H54 (cell line): Measurements from ENCODE around the gene ABCB7.
"Not testable (repeated sequence)": the region's sequence is repeated elsewhere in the genome, so short reads cannot be mapped to it uniquely, and the experiment has no call there.

Experiments used
- DNase-seq: peaks from one replicate; pipeline ENCODE4 v3.0.0; 2011; ENCODE audit warnings: low spot score, mixed read lengths; ENCODE audit not compliant: insufficient read length
- FAIRE-seq: peaks from 3 replicates; lab custom pipeline; 2011; peaks lifted over from hg19 to GRCh38; lab: Jason Lieb, UNC
- POLR2A ChIP-seq: IDR thresholded peaks from 2 replicates; pipeline ENCODE4 v1.6.1; 2011; ENCODE audit warnings: low read depth, mild to moderate bottlenecking, low read length

ABCB7 gene

DNA sequence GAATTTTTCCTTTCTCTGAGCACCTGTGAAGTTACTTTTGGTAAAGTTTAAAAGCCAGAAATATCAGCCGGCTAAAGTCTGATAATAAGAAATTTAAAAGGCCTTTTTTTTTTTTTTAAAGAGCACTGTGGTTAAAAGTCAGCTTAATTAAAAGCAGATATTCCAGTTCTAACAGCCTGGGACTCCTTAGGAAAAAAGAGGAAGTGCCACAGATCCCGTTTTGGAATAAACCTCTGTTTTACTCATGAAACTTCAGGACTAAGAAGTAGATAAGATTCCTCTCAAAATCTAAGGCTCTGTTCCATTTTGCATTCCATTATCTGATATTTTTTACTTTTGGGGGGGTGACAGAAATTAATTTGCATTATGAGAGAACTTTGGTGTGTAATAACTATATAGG is 37.8 kb downstream of the ABCB7 start:
- FAIRE-seq = no peak
- no peak for DNase-seq
- TF ChIP-seq POLR2A = no peak

DNA sequence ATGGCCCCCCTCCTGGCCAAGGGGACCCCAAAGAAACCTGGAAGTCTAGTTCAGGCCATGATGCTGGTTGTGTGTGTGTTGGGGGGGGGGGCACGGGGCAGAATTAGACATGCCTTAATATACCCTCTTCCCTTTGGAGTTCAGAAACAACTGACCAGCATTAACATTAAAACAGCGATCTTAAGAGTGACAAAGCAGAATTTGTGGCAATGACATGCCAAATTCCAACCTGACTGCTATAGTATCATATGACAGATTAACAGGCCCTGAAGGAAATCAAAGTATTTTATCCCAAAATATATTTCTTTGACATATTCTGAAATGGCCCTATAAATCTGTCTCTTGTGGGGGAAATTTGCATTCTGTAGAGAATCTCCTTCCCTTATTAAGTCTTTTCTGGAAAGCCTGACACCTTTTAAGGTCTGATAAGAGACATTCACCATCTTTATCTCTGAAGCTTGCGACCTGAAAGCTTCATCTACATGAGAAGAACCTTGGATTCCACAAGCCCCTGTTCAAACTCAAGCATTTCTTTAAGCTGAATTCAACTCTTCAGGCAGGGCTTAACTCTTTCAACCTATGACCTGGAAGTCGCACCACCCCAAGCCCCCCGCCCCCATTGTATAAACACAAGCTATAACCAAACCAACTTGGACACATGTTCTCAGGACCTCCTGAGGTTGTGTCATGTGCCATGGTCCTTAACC is 40.2 kb downstream of the ABCB7 start:
- FAIRE-seq (no peak), DNase-seq (no peak)
- TF ChIP-seq POLR2A = no peak

DNA sequence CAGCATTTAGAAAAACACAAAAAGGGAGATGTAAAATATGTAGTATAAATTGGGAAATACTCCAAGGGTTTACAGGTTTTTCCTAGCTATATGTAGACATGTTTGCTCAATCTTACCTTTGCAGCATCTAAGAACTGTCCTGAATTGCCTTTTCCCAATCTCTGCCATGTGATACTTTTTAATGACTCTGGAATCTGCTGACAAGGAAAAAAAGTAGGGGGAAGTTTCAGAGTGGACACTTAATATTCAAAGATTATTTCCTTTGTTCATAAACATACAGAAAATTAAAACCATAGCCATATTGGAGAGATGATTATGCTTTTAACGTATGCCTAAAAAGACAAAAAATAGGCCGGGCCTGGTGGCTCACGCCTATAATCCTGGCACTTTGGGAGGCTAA is 41.4 kb downstream of the ABCB7 start:
- no peak for TF ChIP-seq POLR2A
- FAIRE-seq (no peak), DNase-seq (no peak)

DNA sequence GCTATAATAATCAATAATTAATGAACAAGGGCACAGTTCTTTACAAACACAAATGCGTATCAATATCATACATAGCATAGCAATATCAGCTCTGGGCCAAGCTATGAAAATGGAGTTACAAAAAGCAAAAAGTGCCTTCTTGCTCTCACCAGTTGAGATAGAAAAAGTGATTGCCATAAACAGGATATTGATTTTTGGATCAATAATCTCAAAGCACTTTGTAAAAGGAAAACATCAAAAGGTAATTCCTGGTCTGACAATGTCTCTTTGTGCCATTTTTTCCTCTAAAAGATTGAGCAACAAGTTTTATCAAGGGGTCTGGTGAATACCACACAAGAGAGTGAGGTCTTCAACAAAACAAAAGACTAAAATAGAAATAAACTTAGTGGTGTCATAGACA is 42.4 kb downstream of the ABCB7 start:
- no peak for TF ChIP-seq POLR2A
- DNase-seq = no peak
- no peak for FAIRE-seq

DNA sequence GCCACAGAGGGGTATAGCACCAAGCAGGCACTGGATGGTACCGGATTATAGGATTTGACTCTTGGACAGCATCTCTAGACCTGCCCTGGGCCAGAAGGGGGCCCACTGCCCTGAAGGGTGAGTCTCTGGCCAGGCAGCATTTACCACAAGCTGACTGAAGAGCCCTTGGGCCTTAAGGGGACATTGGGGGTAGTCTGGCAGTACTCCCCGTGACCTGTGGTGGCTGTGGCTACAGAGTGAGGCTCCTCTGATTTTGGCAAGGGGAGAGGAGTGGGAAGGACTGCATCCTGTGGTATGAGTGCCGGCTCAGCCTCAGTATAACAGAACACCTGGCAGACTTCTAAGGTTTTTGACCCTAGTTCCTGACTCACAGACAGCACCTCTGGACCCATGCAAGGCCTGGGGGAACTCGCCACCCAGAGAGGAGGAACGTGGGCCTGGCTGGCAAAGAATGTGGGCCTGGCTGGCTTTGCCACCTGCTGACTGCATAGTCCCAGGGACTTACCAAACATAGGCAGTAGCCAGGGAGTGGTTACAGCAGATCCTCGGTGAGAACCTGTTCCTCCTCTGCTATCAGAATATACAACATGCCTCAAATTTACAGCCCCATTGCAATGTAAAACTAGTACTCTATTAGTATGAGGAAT is 48.1 kb downstream of the ABCB7 start:
- no peak for FAIRE-seq
- no peak for TF ChIP-seq POLR2A
- DNase-seq = no peak

DNA sequence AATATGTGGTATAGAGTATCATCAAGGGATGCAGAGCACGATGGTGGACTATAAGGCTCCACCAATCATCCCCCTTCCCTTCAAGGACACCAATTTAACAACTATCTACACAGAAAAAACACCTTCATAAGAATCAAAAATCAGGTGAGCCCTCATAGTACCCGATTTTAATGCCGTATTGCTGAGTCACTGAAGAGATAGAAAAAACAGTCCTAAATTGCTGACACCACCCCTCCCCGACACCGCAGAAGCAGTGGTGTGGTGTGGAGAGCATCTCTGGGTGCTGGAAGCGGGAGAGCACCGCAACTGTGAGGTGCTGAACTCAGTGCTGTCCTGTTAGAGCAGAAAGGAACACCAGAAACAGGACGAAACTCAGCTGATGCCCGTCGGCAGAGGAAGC is 49.3 kb downstream of the ABCB7 start:
- TF ChIP-seq POLR2A = no peak
- FAIRE-seq (no peak), DNase-seq (no peak)

DNA sequence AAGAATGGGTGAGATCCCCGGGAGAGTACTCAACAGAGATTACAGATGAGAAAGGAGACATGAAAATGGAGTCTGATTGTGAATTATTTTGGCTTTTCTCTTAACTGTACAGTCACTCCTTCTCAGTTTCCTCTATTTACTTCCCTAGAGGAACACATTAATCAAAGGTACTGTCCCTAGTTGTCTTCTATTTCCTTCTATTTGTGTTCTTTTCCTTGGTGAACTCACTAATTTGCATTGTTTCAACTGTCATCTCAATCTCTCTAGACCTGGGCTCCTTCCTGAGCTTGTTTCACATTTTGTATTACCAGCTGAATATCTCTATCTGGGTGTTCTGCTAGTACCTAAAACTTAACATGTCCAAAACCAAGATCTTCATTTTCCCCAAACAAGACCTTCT is 59.8 kb downstream of the ABCB7 start:
- no peak for TF ChIP-seq POLR2A
- DNase-seq = no peak
- no peak for FAIRE-seq

DNA sequence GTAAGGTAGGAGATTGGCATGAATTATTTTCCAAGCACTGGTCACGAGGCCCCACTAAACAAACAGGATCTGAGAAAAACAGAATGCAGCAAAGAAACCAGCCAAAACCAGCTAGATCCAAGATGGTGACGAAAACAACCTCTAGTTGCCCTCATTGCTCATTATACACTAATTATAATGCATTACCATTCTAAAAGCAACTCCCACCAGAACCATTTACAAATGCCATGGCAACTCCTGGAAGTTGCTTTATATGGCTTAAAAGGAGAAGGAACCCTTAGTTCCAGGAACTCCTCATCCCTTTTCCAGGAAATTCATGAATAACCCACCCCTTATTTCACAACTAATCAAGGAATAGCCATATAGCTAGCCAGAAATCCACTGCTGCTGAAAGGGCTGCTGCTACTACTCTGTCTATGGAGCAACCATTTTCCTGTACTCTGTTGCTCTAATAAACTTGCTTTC is 69.3 kb downstream of the ABCB7 start:
- FAIRE-seq = no peak
- TF ChIP-seq POLR2A = no peak
- DNase-seq = no peak

DNA sequence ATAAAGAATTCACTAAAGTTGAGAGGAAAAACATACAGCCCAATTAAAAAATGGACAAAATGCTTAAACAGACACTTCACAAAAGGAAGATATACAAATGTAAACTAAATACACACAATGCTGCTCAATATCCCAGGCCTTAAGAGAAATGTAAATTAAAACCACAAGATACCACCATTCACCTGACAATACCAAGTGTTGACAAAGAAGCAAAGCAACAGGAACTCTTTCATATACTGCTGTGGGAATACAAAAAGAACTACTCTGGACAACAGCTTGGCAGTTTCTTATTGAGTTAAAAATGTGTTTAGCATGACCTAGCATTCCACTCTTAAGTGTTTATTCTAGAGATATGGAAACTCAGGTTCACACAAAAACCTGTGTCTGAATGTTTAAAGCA is 71.3 kb downstream of the ABCB7 start:
- TF ChIP-seq POLR2A = no peak
- no peak for FAIRE-seq
- no peak for DNase-seq

DNA sequence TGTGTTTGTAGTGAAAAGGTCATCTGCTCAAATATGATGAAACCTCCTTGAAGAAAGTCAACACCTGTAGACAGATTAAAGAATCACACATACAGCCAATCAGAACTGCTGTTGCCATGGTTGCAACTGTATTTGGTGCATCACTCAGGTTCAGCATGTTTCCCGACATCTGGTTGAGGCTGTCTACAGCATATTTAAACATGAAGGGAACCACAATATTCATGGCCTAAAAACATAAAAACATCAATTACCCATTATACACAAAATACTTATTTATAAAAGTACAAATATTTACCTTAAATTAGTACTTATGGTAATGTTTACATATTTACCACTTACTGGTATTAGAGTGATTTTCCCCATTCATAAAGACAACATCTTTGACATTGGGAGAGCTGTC is 79.7 kb downstream of the ABCB7 start:
- DNase-seq = no peak
- TF ChIP-seq POLR2A = no peak
- FAIRE-seq = no peak

DNA sequence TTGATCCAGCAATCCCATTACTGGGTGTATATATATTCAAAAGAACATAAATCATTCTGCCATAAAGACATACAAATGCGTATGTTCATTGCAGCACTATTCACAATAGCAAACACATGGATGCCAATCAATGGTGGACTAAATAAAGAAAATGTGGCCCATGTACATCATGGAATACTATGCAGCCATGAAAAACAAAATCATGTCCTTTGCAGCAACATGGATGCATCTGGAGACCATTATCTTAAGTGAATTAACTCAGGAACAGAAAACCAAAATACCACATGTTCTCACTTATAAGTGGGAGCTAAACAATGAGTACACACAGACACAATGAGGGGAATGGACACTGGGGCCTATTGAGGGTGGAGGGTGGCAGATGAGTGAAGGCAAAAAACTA is 81.6 kb downstream of the ABCB7 start:
- no peak for DNase-seq
- no peak for TF ChIP-seq POLR2A
- FAIRE-seq = no peak

DNA sequence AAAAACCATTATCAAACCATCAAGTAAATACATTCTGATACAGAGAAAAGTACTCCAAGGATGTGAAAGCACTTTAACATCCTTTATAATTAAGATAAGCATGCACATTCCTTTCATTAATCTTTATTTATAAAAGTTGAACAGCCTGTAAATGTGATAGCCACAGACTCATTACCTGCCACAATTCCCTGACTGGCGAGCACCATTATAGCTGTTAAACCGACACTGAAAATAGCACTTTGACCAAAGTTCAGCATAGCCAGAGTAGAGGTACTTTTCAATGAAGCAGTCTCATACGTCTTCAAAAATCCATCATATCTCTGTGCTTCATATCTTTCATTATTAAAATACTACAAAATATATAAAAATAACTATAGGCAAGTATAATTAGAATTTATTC is 84.7 kb downstream of the ABCB7 start:
- DNase-seq (no peak), FAIRE-seq (no peak)
- TF ChIP-seq POLR2A = no peak

DNA sequence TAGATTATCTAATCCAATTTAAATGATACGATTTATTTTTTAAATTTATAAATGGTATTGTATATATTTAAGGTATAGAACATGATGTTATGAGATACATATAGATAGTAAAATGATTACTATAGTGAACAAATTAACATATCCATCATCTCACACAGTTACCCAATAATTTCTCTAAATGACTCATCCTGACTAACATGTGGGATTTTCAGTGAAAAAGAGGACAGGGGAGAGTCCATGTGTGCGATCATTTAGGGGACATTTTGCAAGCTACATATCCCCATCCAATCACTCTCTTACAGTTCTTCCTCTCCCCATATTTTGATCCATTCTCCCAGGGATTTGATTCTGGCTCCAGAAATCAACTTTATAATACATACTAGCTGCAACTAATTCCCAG is 88.2 kb downstream of the ABCB7 start:
- no peak for TF ChIP-seq POLR2A
- no peak for FAIRE-seq
- DNase-seq = no peak

DNA sequence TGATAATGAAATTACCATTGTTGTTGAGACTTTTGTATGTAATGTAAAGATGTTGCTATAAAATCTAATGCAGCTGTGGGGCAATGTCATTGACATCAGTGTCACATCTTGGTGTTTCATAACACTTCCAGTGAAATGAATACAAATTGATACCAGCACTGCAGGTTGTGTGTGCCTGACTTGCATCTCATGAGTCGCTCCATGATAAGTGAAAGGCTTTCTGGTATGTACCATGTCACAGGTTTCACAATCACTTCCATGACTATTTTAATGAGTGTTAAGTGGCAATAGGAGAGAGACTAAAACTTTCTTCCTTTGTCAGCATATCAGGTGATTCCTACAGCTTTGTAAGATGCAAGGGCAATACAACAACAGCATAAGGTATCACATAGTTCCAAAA is 94.4 kb downstream of the ABCB7 start:
- TF ChIP-seq POLR2A = no peak
- DNase-seq (no peak), FAIRE-seq (no peak)

DNA sequence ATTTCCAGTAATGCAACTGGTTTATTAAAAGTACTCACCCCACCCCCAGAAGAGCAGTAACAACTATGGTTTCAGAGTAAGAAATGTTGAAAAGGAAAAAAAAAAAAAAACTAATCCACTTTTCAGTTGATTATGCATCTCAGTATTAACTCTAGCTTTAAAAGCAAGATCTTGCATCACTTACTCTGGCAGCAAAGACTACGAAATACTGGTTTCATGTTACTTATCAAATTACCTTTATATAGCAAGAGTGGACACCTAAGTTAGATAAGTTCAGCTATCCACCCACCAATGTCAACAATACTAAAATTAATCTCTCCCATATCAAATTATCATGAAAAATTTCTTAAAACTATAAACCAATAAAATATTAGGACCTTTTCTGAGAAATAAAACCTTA is 105.0 kb downstream of the ABCB7 start:
- FAIRE-seq (no peak), DNase-seq (no peak)
- TF ChIP-seq POLR2A = no peak

DNA sequence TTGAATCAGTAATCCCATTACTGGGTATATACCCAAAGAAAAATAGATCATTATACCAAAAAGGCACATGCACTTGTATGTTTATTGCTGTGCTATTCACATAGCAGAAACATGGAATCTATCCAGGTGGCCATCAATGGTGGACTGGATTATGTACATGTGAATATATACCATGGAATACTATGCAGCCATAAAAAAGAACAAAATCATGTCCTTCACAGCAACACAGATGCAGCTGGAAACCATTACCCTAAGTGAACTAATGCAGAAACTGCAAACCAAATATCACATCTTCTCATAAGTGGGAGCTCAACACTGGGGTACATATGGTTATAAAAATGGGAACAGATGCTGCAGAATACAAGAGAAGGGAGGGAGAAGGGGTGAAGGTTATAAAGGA is 110.7 kb downstream of the ABCB7 start:
- FAIRE-seq = no peak
- DNase-seq = no peak
- TF ChIP-seq POLR2A = no peak

DNA sequence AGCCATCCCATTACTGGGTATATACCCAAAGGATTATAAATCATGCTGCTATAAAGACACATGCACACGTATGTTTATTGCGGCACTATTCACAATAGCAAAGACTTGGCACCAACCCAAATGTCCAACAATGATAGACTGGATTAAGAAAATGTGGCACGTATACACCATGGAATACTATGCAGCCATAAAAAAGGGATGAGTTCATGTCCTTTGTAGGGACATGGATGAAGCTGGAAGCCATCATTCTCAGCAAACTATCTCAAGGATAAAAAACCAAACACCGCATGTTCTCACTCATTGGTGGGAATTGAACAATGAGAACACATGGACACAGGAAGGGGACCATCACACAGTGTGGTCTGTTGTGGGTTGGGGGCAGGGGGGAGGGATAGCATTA is 111.9 kb downstream of the ABCB7 start:
- FAIRE-seq, DNase-seq: not testable (repeated sequence)
